H9 (cell line): ENCODE results near the gene ATRNL1. TPM values are rescaled to one million over a fixed set of nuclear protein-coding genes. Genes with fewer than 3 reads are reported as not detected.

Experiments used
- DNase-seq: peaks from one replicate; pipeline ENCODE4 v3.0.0-alpha.2; 2017
- H2AFZ ChIP-seq: one replicate; pipeline ENCODE4 v1.6.1; 2013; ENCODE audit warnings: mild to moderate bottlenecking, low read length, control low read depth, moderate library complexity
- H2AK5ac ChIP-seq: 2 replicates; pipeline ENCODE4 v1.6.1; 2013; ENCODE audit warnings: low read length, control low read depth, mixed read lengths; ENCODE audit not compliant: insufficient read length
- H2BK120ac ChIP-seq: one replicate; pipeline ENCODE4 v1.6.1; 2013; ENCODE audit warnings: low read depth, mild to moderate bottlenecking, low read length, control low read depth, inconsistent platforms; ENCODE audit not compliant: poor library complexity, severe bottlenecking
- H2BK12ac ChIP-seq: 2 replicates; pipeline ENCODE4 v1.6.1; 2013; ENCODE audit warnings: low read length, control low read depth, mixed read lengths, low read depth; ENCODE audit not compliant: insufficient read length
- H2BK15ac ChIP-seq: 2 replicates; pipeline ENCODE4 v1.6.1; 2013; ENCODE audit warnings: low read depth, low read length, control low read depth
- H2BK20ac ChIP-seq: one replicate; pipeline ENCODE4 v1.6.1; 2013; ENCODE audit warnings: low read depth, mild to moderate bottlenecking, low read length, control low read depth, inconsistent platforms; ENCODE audit not compliant: poor library complexity, severe bottlenecking
- H2BK5ac ChIP-seq: 2 replicates; pipeline ENCODE4 v1.6.1; 2013; ENCODE audit warnings: low read length, control low read depth, mixed read lengths; ENCODE audit not compliant: insufficient read length
- H3K14ac ChIP-seq: 2 replicates; pipeline ENCODE4 v1.6.1; 2013; ENCODE audit warnings: low read length, control low read depth; ENCODE audit not compliant: insufficient read depth
- H3K18ac ChIP-seq: 2 replicates; pipeline ENCODE4 v1.6.1; 2013; ENCODE audit warnings: low read depth, mild to moderate bottlenecking, mixed read lengths, low read length, control low read depth; ENCODE audit not compliant: insufficient read length
- H3K23ac ChIP-seq: 2 replicates; pipeline ENCODE4 v1.6.1; 2013; ENCODE audit warnings: low read length, control low read depth, mixed read lengths, low read depth; ENCODE audit not compliant: insufficient read length
- H3K23me2 ChIP-seq: 2 replicates; pipeline ENCODE4 v1.6.1; 2013; ENCODE audit warnings: low read depth, mild to moderate bottlenecking, mixed read lengths, low read length, control low read depth; ENCODE audit not compliant: insufficient read length, poor library complexity, severe bottlenecking
- H3K27ac ChIP-seq: 2 replicates; pipeline ENCODE4 v1.5.1; 2013; ENCODE audit warnings: low read length, control low read depth, mixed read lengths, low read depth; ENCODE audit not compliant: insufficient read length
- H3K27me3 ChIP-seq: 2 replicates; pipeline ENCODE4 v1.6.1; 2013; ENCODE audit warnings: low read length, control low read depth, inconsistent platforms; ENCODE audit not compliant: insufficient read depth
- H3K4ac ChIP-seq: 2 replicates; pipeline ENCODE4 v1.6.1; 2013; ENCODE audit warnings: low read depth, mild to moderate bottlenecking, control low read depth, inconsistent platforms, low read length, moderate library complexity
- H3K4me1 ChIP-seq: 2 replicates; pipeline ENCODE4 v1.6.1; 2013; ENCODE audit warnings: low read length, control low read depth, inconsistent platforms; ENCODE audit not compliant: insufficient read depth
- H3K4me2 ChIP-seq: 2 replicates; pipeline ENCODE4 v1.6.1; 2013; ENCODE audit warnings: low read length, control low read depth, mixed read lengths; ENCODE audit not compliant: insufficient read length, insufficient read depth
- H3K56ac ChIP-seq: 2 replicates; pipeline ENCODE4 v1.6.1; 2013; ENCODE audit warnings: low read depth, mild to moderate bottlenecking, mixed read lengths, low read length, control low read depth; ENCODE audit not compliant: insufficient read length
- H3K79me1 ChIP-seq: 2 replicates; pipeline ENCODE4 v1.6.1; 2013; ENCODE audit warnings: low read depth, mild to moderate bottlenecking, moderate library complexity, low read length, control low read depth, inconsistent platforms; ENCODE audit not compliant: insufficient read depth, poor library complexity, severe bottlenecking
- H3K79me2 ChIP-seq: 2 replicates; pipeline ENCODE4 v1.6.1; 2013; ENCODE audit warnings: low read length, control low read depth, inconsistent platforms; ENCODE audit not compliant: insufficient read depth
- H3K9ac ChIP-seq: 2 replicates; pipeline ENCODE4 v1.6.1; 2013; ENCODE audit warnings: low read length, control low read depth, mixed read lengths; ENCODE audit not compliant: insufficient read length; ENCODE audit errors: extremely low read depth
- H3K9me3 ChIP-seq: one replicate; pipeline ENCODE4 v1.6.1; 2013; ENCODE audit warnings: low read depth, low read length, inconsistent platforms; ENCODE audit not compliant: control insufficient read depth
- H3T11ph ChIP-seq: one replicate; pipeline ENCODE4 v1.6.1; 2013; ENCODE audit warnings: mild to moderate bottlenecking, low read length, control low read depth, inconsistent platforms
- H4K20me1 ChIP-seq: one replicate; pipeline ENCODE4 v1.6.1; 2013; ENCODE audit not compliant: control insufficient read depth, insufficient read length, insufficient read depth
- H4K5ac ChIP-seq: 2 replicates; pipeline ENCODE4 v1.6.1; 2013; ENCODE audit warnings: low read depth, mild to moderate bottlenecking, mixed read lengths, low read length, control low read depth; ENCODE audit not compliant: insufficient read length
- H4K8ac ChIP-seq: replicated peaks from 2 replicates; pipeline ENCODE4 v1.6.1; 2013; ENCODE audit warnings: low read length, control low read depth, mixed read lengths, low read depth; ENCODE audit not compliant: insufficient read length
- H4K91ac ChIP-seq: 2 replicates; pipeline ENCODE4 v1.6.1; 2013; ENCODE audit warnings: low read depth, mild to moderate bottlenecking, moderate library complexity, mixed read lengths, low read length, control low read depth; ENCODE audit not compliant: insufficient read length
- H3K27ac Mint-ChIP-seq, 3 experiments: 2 replicates in 2 of 3; 3 replicates in 1 of 3; pipeline ENCODE4 v1.8.0; 2020 to 2021; ENCODE audit warnings: mixed read lengths in 3 of 3, mild to moderate bottlenecking in 1 of 3, moderate library complexity in 1 of 3
- H3K27me3 Mint-ChIP-seq: 2 replicates; pipeline ENCODE4 v1.8.0; 2021; ENCODE audit warnings: low read depth, mild to moderate bottlenecking, moderate library complexity, mixed read lengths
- H3K36me3 Mint-ChIP-seq, 3 experiments: 2 replicates in 2 of 3; 3 replicates in 1 of 3; pipeline ENCODE4 v1.8.0; 2020 to 2021; ENCODE audit warnings: low read depth in 3 of 3, mixed read lengths in 3 of 3; ENCODE audit not compliant: insufficient read depth in 1 of 3
- H3K4me1 Mint-ChIP-seq, 2 experiments: 2 replicates each; pipeline ENCODE4 v1.8.0; 2020; ENCODE audit warnings: mixed read lengths in 2 of 2
- H3K4me3 Mint-ChIP-seq, 2 experiments: 2 replicates in 1 of 2; 3 replicates in 1 of 2; pipeline ENCODE4 v1.8.0; 2020 to 2021; ENCODE audit warnings: mild to moderate bottlenecking in 2 of 2, mixed read lengths in 2 of 2, moderate library complexity in 1 of 2
- H3K9me3 Mint-ChIP-seq, 2 experiments: 2 replicates in 1 of 2; 3 replicates in 1 of 2; pipeline ENCODE4 v1.8.0; 2020; ENCODE audit warnings: mild to moderate bottlenecking in 2 of 2, mixed read lengths in 2 of 2, moderate library complexity in 1 of 2
- CTCF ChIP-seq: fragments of 200-600 bp; sonication (generic); conservative IDR thresholded peaks from 3 replicates; pipeline ENCODE4 v1.8.0; 2021; ENCODE audit warnings: antibody characterized with exemption, mild to moderate bottlenecking
- WGBS: extraction: QIAGEN DNeasy Blood & Tissue Kit; methylation state at CpG from one replicate; pipeline ENCODE4 v1.1.7; 2013; ENCODE audit warnings: missing lambda C conversion rate, low lambda C conversion rate, mixed read lengths; ENCODE audit not compliant: insufficient read length; ENCODE audit errors: extremely low coverage; 5-methylcytosine and 5-hydroxymethylcytosine counted together
- total RNA-seq: library from RNA; stranded (reverse); gene quantifications from 2 replicates; pipeline ENCODE4 v1.2.1, GENCODE V29; 2021

The ATRNL1 gene
- total RNA-seq, 1 experiment from 2014 or later = 9.2 TPM

- Mint-ChIP-seq H3K4me3 (no peak overlapping the region), H3K9me3 (peaks cover 2 to 3% of the 10 kb centered on the region in 2 experiments; a peak in 4 of 5 replicates), H3K4me1 (no peaks in the 10 kb centered on the region), H3K27me3 (no peaks in the 10 kb centered on the region), H3K36me3 (no peaks in the 10 kb centered on the region), H3K27ac (no peak overlapping the region)
- no peak overlapping the region for H3T11ph ChIP-seq
- H2AK5ac ChIP-seq = no peak overlapping the region
- H3K23me2 ChIP-seq = no peaks in the 10 kb centered on the region
- no peak overlapping the region for H3K18ac ChIP-seq
- no peaks in the 10 kb centered on the region for H3K9me3 ChIP-seq
- no peaks in the 10 kb centered on the region for H3K79me1 ChIP-seq
- no peak overlapping the region for H2BK120ac ChIP-seq
- H4K5ac ChIP-seq = no peak overlapping the region
- no peak overlapping the region for H2BK20ac ChIP-seq
- no peak overlapping the region for H2BK12ac ChIP-seq
- H3K9ac ChIP-seq = no peak overlapping the region
- H3K79me2 ChIP-seq = no peaks in the 10 kb centered on the region
- H2AFZ ChIP-seq = no peak overlapping the region
- H4K91ac ChIP-seq = no peak overlapping the region
- H3K23ac ChIP-seq = no peak overlapping the region
- no peak overlapping the region for H4K8ac ChIP-seq
- no peak overlapping the region for H3K27ac ChIP-seq
- H3K4me1 ChIP-seq = no peaks in the 10 kb centered on the region; the same call in 1 of the 2 replicates
- WGBS = no CpG with 5 or more reads among the region's 3 CpGs
- no peak overlapping the region for H3K4ac ChIP-seq
- no peaks in the 10 kb centered on the region for H3K27me3 ChIP-seq
- H3K4me2 ChIP-seq = no peak overlapping the region
- DNase-seq = no peak
- no peak overlapping the region for H3K56ac ChIP-seq
- H2BK5ac ChIP-seq = no peak overlapping the region
- peak; percentile 38; the same call in 1 of the 3 replicates for TF ChIP-seq CTCF
- H2BK15ac ChIP-seq = no peak overlapping the region
- H3K14ac ChIP-seq = no peak overlapping the region
- H4K20me1 ChIP-seq = no peaks in the 10 kb centered on the region
Observed at GRCh38 chr10:115829521-115830205, 736.5 kb downstream of the ATRNL1 start.
